GM12873 (cell line): ENCODE data around the gene ELMOD1.

ENCODE experiments used
- CTCF ChIP-seq: IDR thresholded peaks from 2 replicates; pipeline ENCODE4 v1.5.1; 2012; ENCODE audit warnings: low read depth, mild to moderate bottlenecking, moderate library complexity, low read length, control low read depth; ENCODE audit not compliant: insufficient read depth; ENCODE audit errors: missing control alignments

ELMOD1 gene

GRCh38 chr11:107704451-107704850, 113.5 kb downstream of the ELMOD1 start:
- no peak for TF ChIP-seq CTCF

DNA sequence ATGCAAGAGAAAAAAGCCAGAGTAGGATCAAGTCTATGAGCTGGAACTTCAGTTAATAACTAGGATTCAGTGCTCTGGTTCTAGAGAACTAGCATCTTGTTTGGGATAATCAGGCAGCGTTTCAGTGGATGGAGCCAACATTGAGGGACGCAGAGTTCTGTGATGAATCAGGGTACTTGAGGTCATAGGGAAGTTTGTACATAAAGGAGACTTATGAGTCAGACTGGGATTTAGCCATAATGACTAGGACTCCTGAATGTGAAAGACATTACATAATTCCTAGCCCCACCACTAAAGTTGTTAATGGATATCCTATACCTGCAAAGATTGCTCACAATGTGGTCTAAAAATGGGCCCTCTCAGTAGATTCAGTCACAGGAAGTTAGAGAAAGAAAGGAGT, 114.1 kb downstream of the ELMOD1 start:
- no peak for TF ChIP-seq CTCF

- no peak for TF ChIP-seq CTCF
Observed at GRCh38 chr11:107706531-107706930, 115.6 kb downstream of the ELMOD1 start.

- TF ChIP-seq CTCF = no peak
Observed at GRCh38 chr11:107707215-107707671, 116.3 kb downstream of the ELMOD1 start.

GRCh38 chr11:107707807-107708206, 116.9 kb downstream of the ELMOD1 start:
- TF ChIP-seq CTCF = no peak

GRCh38 chr11:107708792-107709191, 117.8 kb downstream of the ELMOD1 start:
- no peak for TF ChIP-seq CTCF

- TF ChIP-seq CTCF = no peak
Observed at GRCh38 chr11:107710301-107710700, 119.4 kb downstream of the ELMOD1 start.
